K562 (cell line): ENCODE data around the gene KLF2. TPM values are rescaled to one million over a fixed set of nuclear protein-coding genes. Genes with fewer than 3 reads are reported as not detected.
A peak's percentile ranks its signal among the peaks of the same experiment; 100 is the strongest.

ENCODE experiments used
- BHLHE40 ChIP-seq: IDR thresholded peaks from 2 replicates; pipeline ENCODE4 v1.6.1; 2011; ENCODE audit warnings: low read length, improper control_type of control experiment
- CBFA2T2 ChIP-seq: fragments of 450-650 bp; conservative IDR thresholded peaks from 2 replicates; pipeline ENCODE4 v1.6.1; 2017; ENCODE audit warnings: mild to moderate bottlenecking
- CSDE1 ChIP-seq, 2 experiments: fragments of 450-650 bp; IDR thresholded peaks; 2 replicates each; pipeline ENCODE4 v1.6.1; 2016; ENCODE audit warnings: mild to moderate bottlenecking in 1 of 2
- ELF4 ChIP-seq: fragments of 450-650 bp; formaldehyde crosslinking; IDR thresholded peaks from 2 replicates; pipeline ENCODE4 v1.4.0; 2022; ENCODE audit warnings: missing genetic modification characterization
- FOXK2 ChIP-seq, 2 experiments: fragments of 450-650 bp; IDR thresholded peaks in 1 of 2; conservative IDR thresholded peaks in 1 of 2; 2 replicates each; pipeline ENCODE4 v1.6.1; 2016; ENCODE audit warnings: low read depth in 2 of 2, mild to moderate bottlenecking in 1 of 2
- KDM4B ChIP-seq, 2 experiments: fragments of 450-650 bp in 1 of 2; sonication (generic) in 1 of 2; IDR thresholded peaks; 2 replicates each; pipeline ENCODE4 v1.6.1; 2016 to 2017; ENCODE audit warnings: borderline replicate concordance in 2 of 2, antibody characterized with exemption in 1 of 2, low read depth in 1 of 2, mild to moderate bottlenecking in 1 of 2
- MYC ChIP-seq, 2 experiments: fragments of 250-450 bp in 1 of 2; sonication (Bioruptor Pico) in 1 of 2; IDR thresholded peaks; 2 replicates each; pipeline versions ENCODE4 v1.5.1 to v1.6.1; 2012 to 2021; ENCODE audit warnings: low read depth in 2 of 2, borderline replicate concordance in 1 of 2, improper control_type of control experiment in 1 of 2, low read length in 1 of 2, mild to moderate bottlenecking in 1 of 2, moderate library complexity in 1 of 2
- NCOR1 ChIP-seq: fragments of 450-650 bp; IDR thresholded peaks from 2 replicates; pipeline ENCODE4 v1.6.1; 2016; ENCODE audit warnings: mild to moderate bottlenecking, moderate library complexity
- NUFIP1 ChIP-seq: fragments of 450-650 bp; IDR thresholded peaks from 2 replicates; pipeline ENCODE4 v1.6.1; 2018; ENCODE audit not compliant: partially characterized antibody
- RCOR1 ChIP-seq, 2 experiments: IDR thresholded peaks; 2 replicates each; pipeline ENCODE4 v1.6.1; 2012; ENCODE audit warnings: low read depth in 2 of 2, low read length in 2 of 2, borderline replicate concordance in 1 of 2, improper control_type of control experiment in 1 of 2
- SMARCC2 ChIP-seq: fragments of 450-650 bp; IDR thresholded peaks from 2 replicates; pipeline ENCODE4 v1.6.1; 2017; ENCODE audit warnings: antibody characterized with exemption, moderate library complexity, mild to moderate bottlenecking, low read depth
- SOX6 ChIP-seq: fragments of 450-650 bp; IDR thresholded peaks from 2 replicates; pipeline ENCODE4 v1.6.1; 2014; ENCODE audit warnings: mild to moderate bottlenecking
- STAT5A ChIP-seq: IDR thresholded peaks from 2 replicates; pipeline ENCODE4 v1.6.1; 2012; ENCODE audit warnings: low read length, inconsistent platforms, borderline replicate concordance
- TRIM24 ChIP-seq, 2 experiments: fragments of 450-650 bp; IDR thresholded peaks; 2 replicates each; pipeline ENCODE4 v1.6.1; 2016
- ZNF274 ChIP-seq: IDR thresholded peaks from 2 replicates; pipeline ENCODE4 v1.6.1; 2011; ENCODE audit warnings: low read depth, mild to moderate bottlenecking, low read length, moderate library complexity, borderline replicate concordance
- ZNF76 ChIP-seq: fragments of 250-450 bp; sonication (Bioruptor Pico); IDR thresholded peaks from 2 replicates; pipeline ENCODE4 v1.4.0; 2020; ENCODE audit warnings: mild to moderate bottlenecking, moderate library complexity, borderline replicate concordance
- polyA plus RNA-seq, 8 experiments: library from polyadenylated mRNA; depleted of rRNA in 4 of 8; stranded (reverse) in 5 of 8; unstranded in 3 of 8; fragments of >200 nt; fragmentation: Nextera tagmentation in 2 of 8; fragmentation: Illumina TruSeq in 1 of 8; extraction: Ambion mirVana in 2 of 8; extraction: Trizol in 1 of 8; gene quantifications; 2 replicates each; pipeline versions ENCODE4 v1.2.1 to v1.2.3, GENCODE V29; 2011 to 2014; ENCODE audit warnings: inconsistent platforms in 1 of 8, missing spikeins in 1 of 8
- total RNA-seq, 7 experiments: library from RNA; depleted of rRNA in 6 of 7; stranded (reverse); fragments of >200 nt in 6 of 7; fragmentation: Illumina TruSeq in 2 of 7; extraction: Trizol in 2 of 7; gene quantifications; 2 replicates each; pipeline versions ENCODE4 v1.2.1 to v1.2.3, GENCODE V29; 2011 to 2021; ENCODE audit warnings: low replicate concordance in 1 of 7
- TF ChIP-seq, protein P1 (sequence below): fragments of 450-650 bp; formaldehyde crosslinking; conservative IDR thresholded peaks from 2 replicates; pipeline ENCODE4 v1.4.0; 2022; ENCODE audit warnings: mild to moderate bottlenecking, missing genetic modification characterization
- TF ChIP-seq, protein P2 (sequence below): fragments of 250-450 bp; sonication (Bioruptor Pico); IDR thresholded peaks from 2 replicates; pipeline ENCODE4 v1.4.0; 2020; ENCODE audit warnings: borderline replicate concordance
- TF ChIP-seq, protein P3 (sequence below): sonication (generic); formaldehyde crosslinking; IDR thresholded peaks from 2 replicates; pipeline ENCODE4 v1.8.0; 2023; ENCODE audit warnings: missing genetic modification reagents, mild to moderate bottlenecking, borderline replicate concordance

The KLF2 gene
- total and polyA plus RNA-seq, 9 of the 15 experiments (the other 6 are each of a cell fraction or from before 2014, with no cell fraction given): 0.07 to 0.71 TPM; not detected in 7

DNA sequence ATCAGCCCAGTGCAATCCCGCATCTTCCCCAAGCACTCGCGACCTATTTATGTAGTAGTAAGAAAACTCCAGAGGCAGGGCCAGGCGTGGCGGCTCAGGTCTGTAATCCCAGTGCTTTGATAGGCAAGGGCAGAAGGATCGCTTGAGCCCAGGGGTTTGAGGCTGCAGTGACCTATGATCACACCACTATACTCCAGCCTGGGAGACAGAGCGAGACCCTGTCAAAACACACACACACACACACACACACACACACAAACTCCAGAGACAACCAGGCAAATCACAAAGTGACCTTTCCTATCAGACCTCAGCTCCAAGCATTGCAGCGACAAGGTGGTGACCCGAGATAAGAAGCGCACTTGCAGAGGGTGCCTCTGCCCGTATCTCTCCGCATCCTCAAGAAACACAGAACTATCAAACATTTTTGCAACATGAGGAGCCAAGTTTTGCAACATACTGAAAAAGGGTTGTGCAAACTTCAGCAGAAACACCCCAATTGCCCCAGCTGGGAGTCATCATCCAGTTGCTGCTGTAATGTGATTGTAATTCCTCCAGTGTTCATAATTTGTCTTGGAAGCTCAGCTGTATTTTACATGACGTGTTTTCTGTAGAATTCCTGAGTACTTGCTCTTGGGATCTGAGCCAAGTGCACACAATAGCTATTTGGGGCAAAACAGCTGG lies 8.7 kb upstream of the KLF2 start (continued):
- TF ChIP-seq RCOR1 (IDR thresholded peaks at IDR 0.05; ENCODE audit: borderline replicate concordance in 1 of 2, low read depth in 2 of 2, low read length in 2 of 2) (peak; percentile 99 to 100), ELF4 (CRISPR knock-in tag) (peak; percentile 95), STAT5A (peak; percentile 75; the same call in 1 of the 2 replicates), MYC (IDR thresholded peaks at IDR 0.05; ENCODE audit: low read depth, low read length) (peak; percentile 67), MYC (CRISPR knock-in tag; IDR thresholded peaks at IDR 0.05; ENCODE audit: borderline replicate concordance, low read depth) (no peak), CSDE1 (IDR thresholded peaks at IDR 0.05) (no peak), FOXK2 (conservative IDR thresholded peaks at IDR 0.05 in 1 of 2, IDR thresholded peaks at IDR 0.05 in 1 of 2; ENCODE audit: low read depth in 2 of 2) (peak; percentile 61 to 78; a peak in 3 of 4 replicates), ZNF76 (CRISPR knock-in tag) (no peak), CBFA2T2 (peak; percentile 95), NUFIP1 (no peak), TRIM24 (IDR thresholded peaks at IDR 0.05) (peak; percentile 98), KDM4B (IDR thresholded peaks at IDR 0.05; ENCODE audit: borderline replicate concordance in 2 of 2, low read depth in 1 of 2) (peak in 1 of 2 experiments; percentile 56; a peak in 1 of 4 replicates), SMARCC2 (peak; percentile 92), ZNF274 (no peak), SOX6 (peak; percentile 94), NCOR1 (peak; percentile 93), BHLHE40 (peak; percentile 71; the same call in 1 of the 2 replicates)
- TF ChIP-seq, protein P1, sequence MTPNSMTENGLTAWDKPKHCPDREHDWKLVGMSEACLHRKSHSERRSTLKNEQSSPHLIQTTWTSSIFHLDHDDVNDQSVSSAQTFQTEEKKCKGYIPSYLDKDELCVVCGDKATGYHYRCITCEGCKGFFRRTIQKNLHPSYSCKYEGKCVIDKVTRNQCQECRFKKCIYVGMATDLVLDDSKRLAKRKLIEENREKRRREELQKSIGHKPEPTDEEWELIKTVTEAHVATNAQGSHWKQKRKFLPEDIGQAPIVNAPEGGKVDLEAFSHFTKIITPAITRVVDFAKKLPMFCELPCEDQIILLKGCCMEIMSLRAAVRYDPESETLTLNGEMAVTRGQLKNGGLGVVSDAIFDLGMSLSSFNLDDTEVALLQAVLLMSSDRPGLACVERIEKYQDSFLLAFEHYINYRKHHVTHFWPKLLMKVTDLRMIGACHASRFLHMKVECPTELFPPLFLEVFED (CRISPR knock-in tag): peak; percentile 82; the same call in 1 of the 2 replicates
- TF ChIP-seq, protein P2, sequence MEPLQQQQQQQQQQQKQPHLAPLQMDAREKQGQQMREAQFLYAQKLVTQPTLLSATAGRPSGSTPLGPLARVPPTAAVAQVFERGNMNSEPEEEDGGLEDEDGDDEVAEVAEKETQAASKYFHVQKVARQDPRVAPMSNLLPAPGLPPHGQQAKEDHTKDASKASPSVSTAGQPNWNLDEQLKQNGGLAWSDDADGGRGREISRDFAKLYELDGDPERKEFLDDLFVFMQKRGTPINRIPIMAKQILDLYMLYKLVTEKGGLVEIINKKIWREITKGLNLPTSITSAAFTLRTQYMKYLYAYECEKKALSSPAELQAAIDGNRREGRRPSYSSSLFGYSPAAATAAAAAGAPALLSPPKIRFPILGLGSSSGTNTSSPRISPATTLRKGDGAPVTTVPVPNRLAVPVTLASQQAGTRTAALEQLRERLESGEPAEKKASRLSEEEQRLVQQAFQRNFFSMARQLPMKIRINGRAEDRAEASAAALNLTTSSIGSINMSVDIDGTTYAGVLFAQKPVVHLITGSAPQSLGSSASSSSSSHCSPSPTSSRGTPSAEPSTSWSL: no peak
- TF ChIP-seq, protein P3, sequence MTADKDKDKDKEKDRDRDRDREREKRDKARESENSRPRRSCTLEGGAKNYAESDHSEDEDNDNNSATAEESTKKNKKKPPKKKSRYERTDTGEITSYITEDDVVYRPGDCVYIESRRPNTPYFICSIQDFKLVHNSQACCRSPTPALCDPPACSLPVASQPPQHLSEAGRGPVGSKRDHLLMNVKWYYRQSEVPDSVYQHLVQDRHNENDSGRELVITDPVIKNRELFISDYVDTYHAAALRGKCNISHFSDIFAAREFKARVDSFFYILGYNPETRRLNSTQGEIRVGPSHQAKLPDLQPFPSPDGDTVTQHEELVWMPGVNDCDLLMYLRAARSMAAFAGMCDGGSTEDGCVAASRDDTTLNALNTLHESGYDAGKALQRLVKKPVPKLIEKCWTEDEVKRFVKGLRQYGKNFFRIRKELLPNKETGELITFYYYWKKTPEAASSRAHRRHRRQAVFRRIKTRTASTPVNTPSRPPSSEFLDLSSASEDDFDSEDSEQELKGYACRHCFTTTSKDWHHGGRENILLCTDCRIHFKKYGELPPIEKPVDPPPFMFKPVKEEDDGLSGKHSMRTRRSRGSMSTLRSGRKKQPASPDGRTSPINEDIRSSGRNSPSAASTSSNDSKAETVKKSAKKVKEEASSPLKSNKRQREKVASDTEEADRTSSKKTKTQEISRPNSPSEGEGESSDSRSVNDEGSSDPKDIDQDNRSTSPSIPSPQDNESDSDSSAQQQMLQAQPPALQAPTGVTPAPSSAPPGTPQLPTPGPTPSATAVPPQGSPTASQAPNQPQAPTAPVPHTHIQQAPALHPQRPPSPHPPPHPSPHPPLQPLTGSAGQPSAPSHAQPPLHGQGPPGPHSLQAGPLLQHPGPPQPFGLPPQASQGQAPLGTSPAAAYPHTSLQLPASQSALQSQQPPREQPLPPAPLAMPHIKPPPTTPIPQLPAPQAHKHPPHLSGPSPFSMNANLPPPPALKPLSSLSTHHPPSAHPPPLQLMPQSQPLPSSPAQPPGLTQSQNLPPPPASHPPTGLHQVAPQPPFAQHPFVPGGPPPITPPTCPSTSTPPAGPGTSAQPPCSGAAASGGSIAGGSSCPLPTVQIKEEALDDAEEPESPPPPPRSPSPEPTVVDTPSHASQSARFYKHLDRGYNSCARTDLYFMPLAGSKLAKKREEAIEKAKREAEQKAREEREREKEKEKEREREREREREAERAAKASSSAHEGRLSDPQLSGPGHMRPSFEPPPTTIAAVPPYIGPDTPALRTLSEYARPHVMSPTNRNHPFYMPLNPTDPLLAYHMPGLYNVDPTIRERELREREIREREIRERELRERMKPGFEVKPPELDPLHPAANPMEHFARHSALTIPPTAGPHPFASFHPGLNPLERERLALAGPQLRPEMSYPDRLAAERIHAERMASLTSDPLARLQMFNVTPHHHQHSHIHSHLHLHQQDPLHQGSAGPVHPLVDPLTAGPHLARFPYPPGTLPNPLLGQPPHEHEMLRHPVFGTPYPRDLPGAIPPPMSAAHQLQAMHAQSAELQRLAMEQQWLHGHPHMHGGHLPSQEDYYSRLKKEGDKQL (CRISPR knock-in tag): 0 out of 2 replicates have a peak, but pooled peaks have one; percentile 46
